Mucosa of gallbladder (tissue), 1 donor: ENCODE results near the gene BLNK. TPM values are rescaled to one million over a fixed set of nuclear protein-coding genes. Genes with fewer than 3 reads are reported as not detected.
"Not testable (repeated sequence)": the region's sequence is repeated elsewhere in the genome, so short reads cannot be mapped to it uniquely, and the experiment has no call there.

Source experiments
- DNase-seq: peaks from one replicate; pipeline ENCODE4 v3.0.0-alpha.2; 2020; ENCODE audit warnings: low spot score
- total RNA-seq: library from RNA; stranded (reverse); gene quantifications from one replicate; pipeline ENCODE4 v1.2.1, GENCODE V29; 2021
- donor health status: DM: no; HTN: no; CAD: no.

The BLNK gene
- total RNA-seq, 1 donor from 2014 or later = 43.9 TPM

DNA sequence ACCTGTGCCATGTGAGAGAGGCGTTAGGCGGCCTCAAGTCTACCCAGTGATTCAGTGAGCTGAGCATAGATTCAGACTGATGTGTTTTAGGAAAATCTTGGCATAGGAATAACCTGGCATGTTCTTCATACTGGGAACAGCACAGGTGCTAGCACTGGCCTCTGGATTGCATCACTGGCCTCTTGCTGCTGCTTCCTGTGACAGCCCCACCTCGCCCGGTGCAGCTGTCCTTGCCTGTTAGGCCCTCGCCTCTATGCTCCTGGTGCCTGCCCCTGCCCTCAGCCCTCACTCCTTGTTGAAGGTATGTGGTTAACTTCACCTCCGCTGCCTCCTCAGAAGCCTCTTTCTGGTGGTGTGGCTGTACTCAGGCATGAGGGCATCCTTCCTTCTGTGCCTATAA, 46.2 kb downstream of the BLNK start:
- no peak for DNase-seq

GRCh38 chr10:96222908-96223307, 48.5 kb downstream of the BLNK start:
- DNase-seq = no peak

DNA sequence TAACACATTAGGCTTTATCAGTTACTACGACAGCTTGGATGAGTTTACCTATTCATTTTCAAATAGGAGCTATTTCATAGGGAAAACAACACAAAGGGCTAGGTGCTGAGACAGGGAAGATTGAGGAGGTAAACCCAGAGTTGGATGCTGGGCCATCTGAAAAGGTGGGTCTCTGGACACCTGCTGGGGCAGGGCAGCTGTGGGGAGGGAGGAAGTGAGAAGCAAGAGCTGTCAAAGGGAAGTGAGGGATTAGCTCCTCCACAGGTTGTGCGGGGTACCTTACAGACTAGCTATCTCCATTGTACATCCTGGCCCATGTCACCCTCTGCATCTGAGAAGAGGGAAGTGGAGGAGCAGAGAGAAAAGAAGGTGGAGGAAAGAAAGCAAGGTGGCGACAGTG, 48.9 kb downstream of the BLNK start:
- no peak for DNase-seq

GRCh38 chr10:96218826-96219225, 52.5 kb downstream of the BLNK start:
- DNase-seq = no peak

- no peak for DNase-seq
Observed at GRCh38 chr10:96217711-96218110, 53.7 kb downstream of the BLNK start.

- DNase-seq = no peak
Observed at GRCh38 chr10:96216775-96217174, 54.6 kb downstream of the BLNK start.

DNA sequence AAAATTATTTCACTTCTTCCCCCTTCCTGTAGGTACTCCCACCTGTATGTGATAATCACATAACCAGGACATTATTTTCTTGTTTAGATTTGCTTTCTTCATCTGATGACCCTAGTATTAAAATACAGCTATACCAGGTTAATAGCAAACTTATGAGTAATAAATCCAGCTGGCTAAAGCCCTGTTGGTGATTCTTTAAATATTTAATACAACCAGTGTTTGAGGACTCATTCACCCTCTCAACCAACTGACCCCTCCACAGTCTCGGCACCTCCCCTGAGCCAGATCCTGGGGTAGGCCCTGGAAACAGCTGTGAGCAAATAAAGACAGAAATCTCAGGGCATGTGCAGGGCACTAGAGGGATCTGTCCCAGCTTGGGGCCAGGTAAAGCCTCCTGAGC, 58.5 kb downstream of the BLNK start:
- DNase-seq = no peak

DNA sequence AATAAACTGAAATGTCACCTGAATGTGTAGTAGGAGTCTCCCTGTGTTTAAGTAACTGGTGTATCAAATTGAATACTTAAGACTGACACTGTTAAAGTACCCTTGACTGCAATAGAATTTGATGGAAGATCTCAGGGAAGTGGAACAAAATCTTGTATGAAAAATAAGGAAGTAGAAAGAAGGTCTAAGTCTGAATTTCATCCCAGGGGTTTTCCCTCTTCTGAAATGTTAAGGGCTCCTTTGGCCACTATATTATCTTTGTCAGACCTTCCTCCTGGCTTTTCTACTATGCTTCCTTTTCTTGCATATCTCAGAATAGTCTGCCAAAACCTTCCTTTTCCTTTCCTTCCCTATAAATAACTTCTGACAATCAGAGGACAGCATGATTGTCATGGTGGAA, 59.6 kb downstream of the BLNK start:
- no peak for DNase-seq

- no peak for DNase-seq
Observed at GRCh38 chr10:96208946-96209345, 62.4 kb downstream of the BLNK start.

GRCh38 chr10:96208271-96208670, 63.1 kb downstream of the BLNK start:
- no peak for DNase-seq

DNA sequence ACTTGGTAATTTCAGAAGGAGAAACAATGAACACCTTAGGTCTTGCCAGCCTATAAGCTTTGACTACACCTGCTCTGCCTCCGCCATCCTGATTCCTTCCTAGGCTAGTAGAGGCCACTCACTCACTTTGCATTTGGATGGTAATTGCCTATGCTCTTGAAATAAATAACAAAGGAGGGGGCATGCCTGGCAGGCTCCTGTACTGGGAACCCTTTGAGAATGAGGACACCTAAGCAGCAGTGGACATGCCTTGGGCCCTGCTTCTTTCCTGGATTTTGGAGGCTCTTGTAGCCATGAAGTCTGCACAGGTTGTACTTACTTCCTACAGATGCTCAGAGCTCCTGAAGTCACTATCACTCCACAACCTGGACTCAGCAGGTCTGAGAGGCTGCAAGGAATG, 65.8 kb downstream of the BLNK start:
- no peak for DNase-seq

DNA sequence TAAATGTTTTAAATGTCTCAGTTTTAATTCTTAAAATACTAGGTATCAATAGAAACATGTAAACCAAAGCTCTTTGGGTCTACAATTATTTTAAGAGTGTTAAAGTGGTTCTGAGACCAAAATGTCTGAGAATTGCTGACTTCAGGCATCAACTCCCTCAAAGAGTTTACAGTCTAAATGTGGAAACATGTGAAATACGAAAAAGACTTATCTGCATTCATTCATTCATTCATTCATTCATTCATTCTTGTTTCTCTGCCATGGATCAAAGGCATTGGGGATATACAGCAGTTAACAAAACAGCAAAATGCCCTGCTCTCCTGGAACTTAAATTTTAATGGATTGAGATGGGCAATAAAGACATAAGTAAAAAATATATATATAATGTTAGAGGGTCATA, 69.8 kb downstream of the BLNK start:
- no peak for DNase-seq

DNA sequence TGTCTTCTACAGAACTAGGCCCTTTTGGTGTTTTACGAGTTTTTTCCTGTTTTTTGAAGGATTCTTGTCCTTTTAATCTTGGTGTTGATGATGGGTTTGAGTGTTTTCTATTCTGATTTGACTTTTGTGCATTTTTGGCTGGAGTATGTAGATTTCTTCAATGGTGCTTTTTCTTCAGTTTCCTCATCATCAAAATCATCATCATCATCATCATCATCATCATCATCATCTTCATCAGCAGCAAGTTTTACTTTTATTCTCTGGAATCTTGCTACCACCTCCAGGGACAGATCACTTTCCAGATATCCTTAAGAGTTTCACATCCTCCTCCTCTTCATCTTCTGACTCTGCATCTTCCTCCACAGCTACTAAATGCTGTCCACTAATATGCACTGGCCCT, 81.9 kb downstream of the BLNK start:
- DNase-seq = not testable (repeated sequence)

DNA sequence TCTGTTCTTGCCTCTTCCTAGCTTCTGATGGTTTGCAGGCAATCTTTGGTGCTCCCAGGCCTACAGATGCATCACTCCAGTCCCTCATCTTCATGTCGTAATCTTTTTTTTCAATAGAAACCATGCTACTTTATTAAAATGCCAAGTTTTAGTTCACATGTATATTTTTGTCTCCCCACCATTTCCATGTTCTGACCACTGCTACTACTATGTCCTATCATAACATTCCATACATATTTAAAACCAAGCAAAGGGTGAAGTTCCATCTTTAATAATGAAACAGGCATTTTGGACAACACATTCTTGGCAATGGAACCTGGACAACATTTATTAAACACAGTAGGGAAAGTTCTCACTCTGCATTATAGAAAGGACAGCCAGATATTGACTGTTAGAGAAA, 82.5 kb downstream of the BLNK start:
- no peak for DNase-seq

- DNase-seq = no peak
Observed at GRCh38 chr10:96188421-96188820, 82.9 kb downstream of the BLNK start.

GRCh38 chr10:96176985-96177384, 94.4 kb downstream of the BLNK start:
- DNase-seq = no peak

DNA sequence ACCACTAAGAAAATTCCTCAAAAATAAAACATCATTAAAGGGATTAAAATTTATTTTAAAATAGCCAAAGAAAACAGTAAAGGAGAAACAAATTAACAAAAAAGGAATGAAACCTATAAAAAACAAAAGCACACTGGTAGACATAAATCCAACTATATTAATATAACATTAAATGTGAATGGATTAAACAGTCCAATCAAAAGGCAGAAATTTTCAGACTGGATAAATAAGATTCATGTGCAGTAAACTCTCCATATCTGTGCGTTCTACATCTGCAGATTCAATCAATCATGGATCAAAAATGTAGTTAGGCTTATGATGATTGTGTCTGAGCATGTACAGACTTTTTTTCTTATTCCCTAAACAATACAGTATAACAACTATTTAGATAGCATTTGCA, 98.7 kb downstream of the BLNK start:
- no peak for DNase-seq

GRCh38 chr10:96170230-96170629, 101.1 kb downstream of the BLNK start:
- DNase-seq = no peak

GRCh38 chr10:96168546-96168945, 102.8 kb downstream of the BLNK start:
- no peak for DNase-seq

GRCh38 chr10:96165726-96166125, 105.6 kb downstream of the BLNK start:
- DNase-seq = no peak

GRCh38 chr10:96153070-96153469, 118.3 kb downstream of the BLNK start:
- DNase-seq = no peak

- DNase-seq = no peak
Observed at GRCh38 chr10:96152437-96152836, 118.9 kb downstream of the BLNK start.
